Measurements from ENCODE around the gene NOXA1.

- TF ChIP-seq CTCF (tag by site-specific recombination; IDR thresholded peaks at IDR 0.05) (no peak), HOXD13 (CRISPR knock-in tag; IDR thresholded peaks at IDR 0.05; ENCODE audit: borderline replicate concordance) (no peak), ZNF394 (tag by site-specific recombination; IDR thresholded peaks at IDR 0.05; ENCODE audit: borderline replicate concordance) (no peak)
Measured at GRCh38 chr9:137467161-137467581, 44.0 kb downstream of the NOXA1 start.

Data from HEK293 (cell line).